A673 (cell line): ENCODE measurements around the gene PRELID2. TPM values are rescaled to one million over a fixed set of nuclear protein-coding genes. Genes with fewer than 3 reads are reported as not detected.

Source experiments
- BruUV-seq: library from RNA; stranded (reverse); fragments of 400-500 nt; replicated peaks from 2 replicates; lab custom pipeline; 2021; lab: Mats Ljungman, UMichigan
- CTCF ChIA-PET: fragments of 300-600 bp; sonication (Branson Sonifier 250); formaldehyde crosslinking; loops from one replicate; lab custom pipeline; 2022; ENCODE audit warnings: antibody characterized with exemption; lab: Charles Lee
- POLR2A ChIA-PET: fragments of 300-600 bp; sonication (Branson Sonifier 250); formaldehyde crosslinking; loops from one replicate; lab custom pipeline; 2022; ENCODE audit warnings: antibody characterized with exemption; ENCODE audit not compliant: low non-redundant PET; lab: Charles Lee
- DNase-seq: peaks from one replicate; pipeline ENCODE4 v3.0.0-alpha.2; 2015; ENCODE audit warnings: low spot score
- H3K27ac ChIP-seq: fragments of 200-600 bp; sonication (generic); 2 replicates; pipeline ENCODE4 v1.5.1; 2016; ENCODE audit warnings: mixed run types, low read depth, mild to moderate bottlenecking, mixed read lengths, antibody characterized with exemption, low read length; ENCODE audit not compliant: poor library complexity, severe bottlenecking
- H3K27me3 ChIP-seq: fragments of 200-600 bp; sonication (generic); replicated peaks from 2 replicates; pipeline ENCODE4 v1.6.1; 2017; ENCODE audit warnings: mixed run types, low read depth, mild to moderate bottlenecking, mixed read lengths, antibody characterized with exemption, low read length; ENCODE audit not compliant: insufficient read depth, poor library complexity
- H3K36me3 ChIP-seq: fragments of 200-600 bp; sonication (generic); 2 replicates; pipeline ENCODE4 v1.6.1; 2016; ENCODE audit warnings: mixed run types, mild to moderate bottlenecking, mixed read lengths, antibody characterized with exemption, low read length; ENCODE audit not compliant: insufficient read depth, poor library complexity, severe bottlenecking
- H3K4me1 ChIP-seq: fragments of 200-600 bp; sonication (generic); 2 replicates; pipeline ENCODE4 v1.6.1; 2017; ENCODE audit warnings: mixed run types, mild to moderate bottlenecking, mixed read lengths, antibody characterized with exemption, low read length; ENCODE audit not compliant: insufficient read depth, poor library complexity, severe bottlenecking
- H3K4me3 ChIP-seq: fragments of 200-600 bp; sonication (generic); 2 replicates; pipeline ENCODE4 v1.5.1; 2016; ENCODE audit warnings: low read depth, mixed run types, mild to moderate bottlenecking, mixed read lengths, low read length; ENCODE audit not compliant: poor library complexity, severe bottlenecking
- H3K9me3 ChIP-seq: fragments of 200-600 bp; sonication (generic); 2 replicates; pipeline ENCODE4 v1.6.1; 2016; ENCODE audit warnings: mixed run types, low read depth, mild to moderate bottlenecking, mixed read lengths, antibody characterized with exemption, low read length; ENCODE audit not compliant: poor library complexity, severe bottlenecking
- CTCF ChIP-seq: fragments of 300-800, 200-600 bp; sonication (generic); conservative IDR thresholded peaks from 2 replicates; pipeline ENCODE4 v1.5.1; 2017; ENCODE audit warnings: low read depth, mild to moderate bottlenecking, antibody characterized with exemption, low read length, moderate library complexity, mixed read lengths
- EZH2 ChIP-seq: fragments of 200-600 bp; sonication (generic); IDR thresholded peaks from 2 replicates; pipeline ENCODE4 v1.6.1; 2017; ENCODE audit warnings: borderline replicate concordance, low read depth, mild to moderate bottlenecking, mixed read lengths, antibody characterized with exemption, low read length; ENCODE audit not compliant: poor library complexity, severe bottlenecking
- intact Hi-C: fragments of 100-400 bp; cut with micrococcal nuclease; formaldehyde crosslinking; loops from one replicate; pipeline ENCODE4 v1.10.0; 2022; ENCODE audit not compliant: unreplicated experiment
- total RNA-seq: library from RNA; stranded (reverse); gene quantifications from 2 replicates; pipeline ENCODE4 v1.2.3, GENCODE V29; 2021

The PRELID2 gene
- total RNA-seq, 1 experiment from 2014 or later: 50.2 TPM

GRCh38 chr5:145796318-145796717, 38.8 kb downstream of the PRELID2 start:
- no peak for DNase-seq
- Histone ChIP-seq H3K27me3 (no peaks in the 10 kb centered on the region), H3K27ac (no peak overlapping the region), H3K9me3 (peaks cover 3% of the 10 kb centered on the region), H3K4me1 (peaks cover 23% of the 10 kb centered on the region), H3K36me3 (peaks cover 10% of the 10 kb centered on the region), H3K4me3 (no peak overlapping the region)
- POLR2A ChIA-PET: no interaction called here
- no TSS peak for BruUV-seq
- CTCF ChIA-PET: no interaction called here
- intact Hi-C loops: no loop called here
- TF ChIP-seq CTCF (no peak), EZH2 (no peak)

- Histone ChIP-seq H3K27ac (no peak overlapping the region), H3K36me3 (peaks cover 21% of the 10 kb centered on the region), H3K9me3 (no peaks in the 10 kb centered on the region), H3K4me3 (no peak overlapping the region), H3K27me3 (no peaks in the 10 kb centered on the region), H3K4me1 (peaks cover 5% of the 10 kb centered on the region)
- ChIA-PET CTCF (no interaction called here), POLR2A (no interaction called here)
- TF ChIP-seq CTCF: no peak
- no peak for TF ChIP-seq EZH2
- intact Hi-C loops: no loop called here
- no TSS peak for BruUV-seq
- DNase-seq: no peak
These were observed 41.6 kb downstream of the PRELID2 start for GRCh38 chr5:145793574-145793973.

- intact Hi-C loops: no loop called here
- ChIA-PET CTCF (no interaction called here), POLR2A (interaction anchor here (0.6 kb wide), 1 partner anchor 278 kb away, joined by 3 read pairs; no protein-coding TSS in a partner anchor)
- Histone ChIP-seq H3K27me3 (no peaks in the 10 kb centered on the region), H3K4me3 (no peak overlapping the region), H3K4me1 (peaks cover 5% of the 10 kb centered on the region), H3K9me3 (no peaks in the 10 kb centered on the region), H3K27ac (no peak overlapping the region), H3K36me3 (peaks cover 21% of the 10 kb centered on the region)
- BruUV-seq: no TSS peak
- TF ChIP-seq CTCF (no peak), EZH2 (no peak)
- no peak for DNase-seq
These were observed 42.3 kb downstream of the PRELID2 start for GRCh38 chr5:145792840-145793239.
